ENCODE data around the gene LENEP. TPM values are rescaled to one million over a fixed set of nuclear protein-coding genes. Genes with fewer than 3 reads are reported as not detected.

Gene LENEP
- total and polyA plus RNA-seq, 2 of the 8 experiments (the other 6 are each of a cell fraction or from before 2014, with no cell fraction given): 1.3 TPM; not detected in 1

- POLR2A ChIA-PET (ENCODE audit: partially characterized antibody): interaction anchor here (0.6 to 14.8 kb wide), 16 partner anchors 14 to 122 kb away, joined by 3 to 128 read pairs (median 6); partner anchors contain the start of genes CKS1B, DCST1, DCST2 and FLAD1
Observed at GRCh38 chr1:155018617-155019348, 25.4 kb downstream of the LENEP start.

More at GRCh38 chr1:155018617-155019348, 25.4 kb downstream of the LENEP start:
- CTCF ChIA-PET (ENCODE audit: partially characterized antibody): interaction anchor here (0.5 to 18.6 kb wide), 14 partner anchors 10 to 459 kb away, joined by 3 to 354 read pairs (median 8); partner anchors contain the start of genes ADAM15, DCST1, DCST2 and EFNA4
- H4K8ac ChIP-seq (ENCODE audit: extremely low read depth, insufficient read depth, low read length): no peak overlapping the region
- H4K91ac ChIP-seq (replicated peaks; ENCODE audit: insufficient read length, low read length): no peak overlapping the region
- H3K79me1 ChIP-seq (ENCODE audit: low read depth, low read length): no peaks in the 10 kb centered on the region
- no peak overlapping the region for H3K27ac ChIP-seq (ENCODE audit: low read depth, low read length)
- no peak overlapping the region for H3K4me2 ChIP-seq (ENCODE audit: insufficient read depth in 1 of 2, low read depth in 2 of 2, low read length in 2 of 2)
- no peak overlapping the region for H3K4ac ChIP-seq (replicated peaks; ENCODE audit: insufficient read length, low read depth, low read length)
- H2BK20ac ChIP-seq (ENCODE audit: low read length): no peak overlapping the region
- no peak overlapping the region for H3K4me3 ChIP-seq (ENCODE audit: extremely low read depth in 1 of 4, insufficient read depth in 2 of 4, low read depth in 3 of 4, low read length in 4 of 4)
- H2BK120ac ChIP-seq (replicated peaks; ENCODE audit: low read depth, low read length): no peak overlapping the region
- 0 out of 2 replicates have a peak overlapping the region, but pooled peaks have one; percentile 5 for H2AK5ac ChIP-seq (ENCODE audit: low read depth, low read length)
- H3K23ac ChIP-seq (ENCODE audit: insufficient read length): no peak overlapping the region
- H3K56ac ChIP-seq (replicated peaks; ENCODE audit: insufficient read length, low read depth, low read length): no peak overlapping the region
- DNase-seq (ENCODE audit: low read depth in 1 of 2, low spot score in 2 of 2): no peak
- H3K14ac ChIP-seq (ENCODE audit: insufficient read length): no peak overlapping the region
- H2AFZ ChIP-seq (ENCODE audit: low read length): no peak overlapping the region
- H2BK12ac ChIP-seq (ENCODE audit: low read depth, low read length): no peak overlapping the region
- H3K27me3 ChIP-seq (replicated peaks in 1 of 4; ENCODE audit: control insufficient read depth in 3 of 4, extremely low read depth in 1 of 4, insufficient read depth in 3 of 4, low read length in 3 of 4): peaks cover 0 to 2% (median 0%) of the 10 kb centered on the region in 4 experiments; a peak in 1 of 7 replicates
- TF ChIP-seq SUZ12 (IDR thresholded peaks at IDR 0.05; ENCODE audit: low read length) (no peak), POU5F1 (IDR thresholded peaks at IDR 0.05; ENCODE audit: low read depth, low read length) (no peak), JUND (IDR thresholded peaks at IDR 0.05; ENCODE audit: low read length) (no peak), YY1 (IDR thresholded peaks at IDR 0.05; ENCODE audit: low read depth, low read length) (no peak), TAF7 (optimal IDR thresholded peaks at IDR 0.05; ENCODE audit: borderline replicate concordance, low read depth, low read length) (no peak)
- H3K9me3 ChIP-seq (ENCODE audit: insufficient read depth in 2 of 2, low read depth in 1 of 2, low read length in 1 of 2): no peaks in the 10 kb centered on the region
- no peak overlapping the region for H3K9ac ChIP-seq (replicated peaks in 1 of 4; ENCODE audit: extremely low read depth in 1 of 4, low read depth in 3 of 4, low read length in 3 of 4)
- no peaks in the 10 kb centered on the region for H4K20me1 ChIP-seq (replicated peaks in 1 of 2; ENCODE audit: control insufficient read depth in 1 of 2, insufficient read depth in 2 of 2, low read length in 2 of 2)
- WGBS, 2 experiments (ENCODE audit: extremely low coverage in 1 of 2, insufficient coverage in 1 of 2, insufficient read length in 1 of 2, insufficient replicate concordance in 2 of 2, low coverage in 1 of 2, low lambda C conversion rate in 2 of 2, missing lambda C conversion rate in 1 of 2): 89% methylated on average over 8 of the region's 8 CpGs; no CpG with 5 or more reads in 1 of the 2 experiments
- H4K5ac ChIP-seq (ENCODE audit: insufficient read length, low read depth, low read length): no peak overlapping the region
- FAIRE-seq: no peak
- H3K23me2 ChIP-seq (ENCODE audit: low read depth, low read length): no peaks in the 10 kb centered on the region
- no peaks in the 10 kb centered on the region; a peak in 1 of 4 replicates for H3K79me2 ChIP-seq (ENCODE audit: control insufficient read depth in 1 of 2, insufficient read depth in 2 of 2, low read length in 2 of 2)
- H3K4me1 ChIP-seq (replicated peaks in 1 of 4; ENCODE audit: control insufficient read depth in 3 of 4, insufficient read depth in 4 of 4, low read length in 3 of 4): peaks cover 0 to 11% (median 8%) of the 10 kb centered on the region in 4 experiments; a peak in 5 of 7 replicates
- H2BK5ac ChIP-seq (ENCODE audit: low read depth, low read length): no peak overlapping the region
- H3K18ac ChIP-seq (ENCODE audit: extremely low read depth, low read length): no peak overlapping the region
- H2BK15ac ChIP-seq (ENCODE audit: low read length): no peak overlapping the region
- peaks cover 0 to 29% (median 13%) of the 10 kb centered on the region in 4 experiments; a peak in 4 of 8 replicates for H3K36me3 ChIP-seq (ENCODE audit: control insufficient read depth in 2 of 4, insufficient read depth in 4 of 4, low read length in 3 of 4)
